ENCODE results near the gene AP2A1. TPM values are rescaled to one million over a fixed set of nuclear protein-coding genes. Genes with fewer than 3 reads are reported as not detected.
"Not testable (repeated sequence)": the region's sequence is repeated elsewhere in the genome, so short reads cannot be mapped to it uniquely, and the experiment has no call there.

Gene AP2A1
- total and polyA plus RNA-seq, 4 experiments from 2014 or later = 2.6 to 56.2 (median 32.5) TPM

DNA sequence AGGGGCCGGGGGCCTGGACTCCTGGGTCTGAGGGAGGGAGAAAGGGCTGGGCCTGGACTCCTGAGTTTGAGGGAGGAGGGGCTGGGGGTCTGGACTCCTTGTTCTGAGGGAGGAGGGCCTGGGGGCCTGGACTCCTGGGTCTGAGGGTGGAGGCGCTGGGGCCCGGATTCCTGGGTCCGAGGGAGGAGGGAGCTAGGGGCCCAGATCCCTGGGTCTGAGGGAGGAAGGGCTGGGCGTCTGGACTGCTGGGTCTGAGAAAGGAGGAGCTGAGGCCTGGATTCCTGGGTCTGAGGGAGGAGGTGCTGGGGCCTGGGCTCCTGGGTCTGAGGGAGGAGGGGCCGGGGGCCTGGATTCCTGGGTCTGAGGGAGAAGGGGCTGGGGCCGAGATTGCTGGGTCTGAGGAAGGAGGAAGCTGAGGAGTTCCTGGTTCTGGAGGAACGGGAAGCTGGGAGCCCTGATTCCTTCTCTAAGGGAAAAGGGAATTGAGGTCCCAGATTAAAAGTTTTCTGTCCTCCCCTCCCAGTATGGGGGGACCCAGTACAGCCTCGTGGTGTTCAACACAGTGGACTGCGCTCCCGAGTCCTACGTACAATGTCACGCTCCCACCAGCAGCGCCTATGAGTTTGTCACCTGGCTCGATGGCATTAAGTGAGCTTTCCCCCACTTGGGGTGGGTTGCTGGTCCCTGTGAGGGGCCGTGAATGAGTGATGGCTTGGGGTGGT, 52.0 kb downstream of the AP2A1 start:
- peaks cover 0 to 5% (median 0%) of the 10 kb centered on the region in 8 donors for H3K9me3 Mint-ChIP-seq
- H3K27me3 ChIP-seq (ENCODE audit: insufficient read depth, low read length) = no peaks in the 10 kb centered on the region
- no peaks in the 10 kb centered on the region for H3K9me3 ChIP-seq (ENCODE audit: control insufficient read depth in 1 of 2, low read length in 2 of 2)
- peaks cover 5 to 26% of the 10 kb centered on the region in 2 donors for H3K36me3 Mint-ChIP-seq
- peak overlapping the region; percentile 95 for H3K27ac ChIP-seq (ENCODE audit: low read depth, low read length)
- H3K27ac Mint-ChIP-seq = peak overlapping the region; percentile 98 to 100 (median 100)
- H3K4me1 ChIP-seq (ENCODE audit: insufficient read depth, low read length) = peaks cover 29% of the 10 kb centered on the region
- H3K4me1 Mint-ChIP-seq = peaks cover 18 to 50% (median 35%) of the 10 kb centered on the region in 4 donors
- no peak for DNase-seq
- H3K4me3 ChIP-seq (ENCODE audit: low read length in 2 of 2) = peak overlapping the region; percentile 64 to 88
- H3K27me3 Mint-ChIP-seq = no peaks in the 10 kb centered on the region
- peaks cover 15% of the 10 kb centered on the region for H3K36me3 ChIP-seq (ENCODE audit: insufficient read depth, low read length)
- H3K4me3 Mint-ChIP-seq = peak overlapping the region; percentile 89 to 99 (median 99)
- POLR2A ChIA-PET (ENCODE audit: partially characterized antibody) = interaction anchor here (0.7 to 4.3 kb wide), 10 partner anchors 9 to 101 kb away, joined by 3 to 46 read pairs (median 9); partner anchors contain the start of genes AKT1S1, AP2A1, PTOV1 and TBC1D17
- CTCF ChIA-PET (ENCODE audit: partially characterized antibody) = interaction anchor here (0.8 to 1.0 kb wide), 3 partner anchors 28 to 102 kb away, joined by 3 to 4 read pairs (median 3); partner anchors contain the start of gene PTOV1
- intact Hi-C loops (cut with micrococcal nuclease) = loop anchor here (1.0 to 5.0 kb wide), 4 partner anchors 31 to 208 kb away; partner anchors contain the start of genes ATF5, NUP62, PNKP and VRK3

DNA sequence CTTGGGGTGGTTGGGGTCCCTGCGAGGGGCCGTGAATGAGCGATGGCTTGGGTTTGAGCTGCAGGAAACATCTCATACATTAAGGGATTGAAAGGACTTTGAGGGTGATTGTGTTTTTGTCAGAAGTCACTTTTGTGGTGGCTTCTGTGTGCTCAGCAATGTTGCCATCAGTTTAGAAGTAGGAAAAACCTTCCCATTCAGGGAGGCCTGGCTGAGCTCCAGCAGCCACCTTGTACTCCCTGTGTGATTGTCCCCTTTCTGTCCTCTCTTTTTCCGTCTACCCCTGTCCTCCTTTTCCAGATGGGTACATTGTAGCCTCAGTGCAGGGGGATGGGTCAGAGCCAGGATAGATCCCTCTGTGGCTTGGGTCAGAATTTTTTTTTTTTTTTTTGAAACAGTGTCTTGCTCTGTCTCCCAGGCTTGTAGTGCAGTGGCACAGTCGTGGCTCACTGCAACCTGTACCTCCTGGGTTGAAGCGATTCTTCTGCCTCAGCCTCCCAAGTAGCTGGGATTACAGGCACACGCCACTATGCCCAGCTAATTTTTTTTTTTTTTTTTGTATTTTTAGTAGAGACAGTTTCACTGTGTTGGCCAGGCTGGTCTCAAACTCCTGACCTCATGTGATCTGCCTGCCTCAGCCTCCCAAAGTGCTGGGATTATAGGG, 52.8 kb downstream of the AP2A1 start:
- peak overlapping the region in 6 of 7 donors; percentile 84 to 100 (median 99) for H3K27ac Mint-ChIP-seq
- ChIA-PET CTCF (ENCODE audit: partially characterized antibody) (interaction anchor here (0.6 to 1.0 kb wide), 4 partner anchors 27 to 102 kb away, joined by 3 to 4 read pairs (median 3); partner anchors contain the start of gene PTOV1), POLR2A (ENCODE audit: partially characterized antibody) (interaction anchor here (1.6 to 4.3 kb wide), 4 partner anchors 10 to 71 kb away, joined by 5 to 46 read pairs (median 26); partner anchors contain the start of genes AKT1S1, PTOV1 and TBC1D17)
- H3K36me3 Mint-ChIP-seq = peaks cover 5 to 30% of the 10 kb centered on the region in 2 donors
- H3K9me3 Mint-ChIP-seq; H3K9me3 ChIP-seq (ENCODE audit: control insufficient read depth in 1 of 2, low read length in 2 of 2); DNase-seq; H3K27ac ChIP-seq (ENCODE audit: low read depth, low read length); H3K27me3 Mint-ChIP-seq; H3K27me3 ChIP-seq (ENCODE audit: insufficient read depth, low read length): not testable (repeated sequence)
- peak overlapping the region; percentile 89 to 99 (median 99) for H3K4me3 Mint-ChIP-seq
- intact Hi-C loops (cut with micrococcal nuclease) = loop anchor here (2.0 to 5.0 kb wide), 2 partner anchors 109 to 208 kb away; partner anchors contain the start of genes ATF5, NUP62, VRK3 and ZNF473
- peaks cover 17 to 42% (median 29%) of the 10 kb centered on the region in 4 donors for H3K4me1 Mint-ChIP-seq
- peak overlapping the region in 1 of 2 donors; percentile 64 for H3K4me3 ChIP-seq (ENCODE audit: low read length in 2 of 2)
- H3K36me3 ChIP-seq (ENCODE audit: insufficient read depth, low read length) = peaks cover 18% of the 10 kb centered on the region
- peaks cover 26% of the 10 kb centered on the region for H3K4me1 ChIP-seq (ENCODE audit: insufficient read depth, low read length)

DNA sequence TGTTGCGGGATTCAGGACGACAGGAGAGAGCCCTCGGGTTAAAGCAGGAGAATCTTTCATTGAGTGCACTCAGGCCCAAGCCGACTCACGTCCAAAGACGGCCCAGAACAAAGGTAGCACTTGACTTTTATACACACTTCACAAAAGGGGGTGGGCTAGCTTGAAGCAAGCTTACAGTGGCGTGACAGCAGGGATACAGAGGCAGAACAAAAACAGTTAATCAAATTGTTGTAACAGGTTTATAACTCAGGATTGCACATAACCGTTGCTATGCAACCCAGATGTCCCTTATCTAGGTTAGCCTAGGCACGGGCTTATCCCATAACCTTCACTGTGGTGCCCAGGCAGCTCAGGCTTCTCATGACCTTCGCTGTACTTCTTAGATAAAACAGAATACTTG, 53.3 kb downstream of the AP2A1 start:
- Histone ChIP-seq H3K36me3 (ENCODE audit: insufficient read depth, low read length) (peaks cover 18% of the 10 kb centered on the region), H3K27me3 (ENCODE audit: insufficient read depth, low read length) (no peaks in the 10 kb centered on the region), H3K4me1 (ENCODE audit: insufficient read depth, low read length) (peaks cover 26% of the 10 kb centered on the region), H3K4me3 (ENCODE audit: low read length in 2 of 2) (no peak overlapping the region), H3K9me3 (ENCODE audit: control insufficient read depth in 1 of 2, low read length in 2 of 2) (no peaks in the 10 kb centered on the region), H3K27ac (ENCODE audit: low read depth, low read length) (no peak overlapping the region)
- Mint-ChIP-seq H3K4me1 (peaks cover 17 to 39% (median 27%) of the 10 kb centered on the region in 4 donors), H3K9me3 (peaks cover 0 to 5% (median 0%) of the 10 kb centered on the region in 8 donors), H3K36me3 (peaks cover 5 to 30% of the 10 kb centered on the region in 2 donors), H3K4me3 (peak overlapping the region in 5 of 8 donors; percentile 49 to 99 (median 53)), H3K27me3 (no peaks in the 10 kb centered on the region), H3K27ac (peak overlapping the region in 3 of 7 donors; percentile 46 to 98 (median 72))
- ChIA-PET CTCF (ENCODE audit: partially characterized antibody) (no interaction called here), POLR2A (ENCODE audit: partially characterized antibody) (interaction anchor here (3.4 to 4.3 kb wide), 2 partner anchors 31 to 56 kb away, joined by 36 to 46 read pairs; partner anchors contain the start of genes AKT1S1, PTOV1 and TBC1D17)
- no peak for DNase-seq
- intact Hi-C loops (cut with micrococcal nuclease) = no loop called here

DNA sequence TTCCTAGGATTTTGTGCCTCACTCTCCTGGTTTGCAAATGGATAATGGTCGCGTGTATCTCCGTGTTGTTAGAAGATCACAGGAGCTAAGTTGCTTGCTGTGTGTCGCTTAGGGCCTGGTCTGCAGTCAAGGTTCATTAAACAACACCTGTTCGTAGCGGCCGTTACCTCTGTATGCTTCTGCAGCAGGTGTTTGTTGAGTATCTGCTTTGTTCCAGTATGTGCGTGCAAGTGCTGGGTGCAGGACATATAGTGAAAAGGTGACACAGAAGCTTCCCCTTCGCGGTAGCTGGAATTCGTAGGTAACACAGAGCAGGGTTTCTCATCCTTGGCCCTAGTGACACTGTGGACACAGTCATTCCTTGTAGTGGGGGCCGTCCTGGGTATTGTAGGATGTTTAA, 56.7 kb downstream of the AP2A1 start:
- H3K36me3 ChIP-seq (ENCODE audit: insufficient read depth, low read length) = peaks cover 18% of the 10 kb centered on the region
- no peak for DNase-seq
- Mint-ChIP-seq H3K27me3 (no peaks in the 10 kb centered on the region), H3K4me1 (peaks cover 14 to 42% (median 20%) of the 10 kb centered on the region in 4 donors), H3K4me3 (no peak overlapping the region), H3K9me3 (no peaks in the 10 kb centered on the region), H3K36me3 (peaks cover 8 to 32% of the 10 kb centered on the region in 2 donors), H3K27ac (peak overlapping the region in 1 of 7 donors; percentile 58)
- no peak overlapping the region for H3K4me3 ChIP-seq (ENCODE audit: low read length in 2 of 2)
- no peaks in the 10 kb centered on the region for H3K9me3 ChIP-seq (ENCODE audit: control insufficient read depth in 1 of 2, low read length in 2 of 2)
- intact Hi-C loops (cut with micrococcal nuclease) = no loop called here
- POLR2A ChIA-PET (ENCODE audit: partially characterized antibody) = interaction anchor here (1.2 kb wide), 1 partner anchor 27 kb away, joined by 3 read pairs; the partner anchor contains the start of gene PTOV1
- H3K27me3 ChIP-seq (ENCODE audit: insufficient read depth, low read length) = no peaks in the 10 kb centered on the region
- no peak overlapping the region for H3K27ac ChIP-seq (ENCODE audit: low read depth, low read length)
- peaks cover 15% of the 10 kb centered on the region for H3K4me1 ChIP-seq (ENCODE audit: insufficient read depth, low read length)
- CTCF ChIA-PET (ENCODE audit: partially characterized antibody) = no interaction called here

DNA sequence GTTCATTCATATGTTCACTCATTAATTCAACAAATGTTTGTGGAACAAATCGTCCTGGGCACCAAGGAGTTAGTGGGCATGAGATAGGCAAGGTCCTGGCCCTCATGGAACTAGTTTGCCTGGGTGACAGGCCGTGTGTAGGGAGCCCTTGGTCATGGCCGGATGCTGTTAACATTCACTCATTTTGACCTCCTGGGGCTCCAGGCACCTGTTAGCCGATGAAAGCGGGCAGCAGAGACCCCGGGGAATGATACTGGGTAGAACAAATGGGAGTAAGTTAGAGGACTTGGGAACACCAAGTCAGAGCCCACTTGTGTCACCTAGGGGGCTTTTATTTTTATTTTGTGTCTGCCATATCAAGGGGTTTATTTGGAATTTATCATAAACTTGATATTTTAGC, 57.9 kb downstream of the AP2A1 start:
- Histone ChIP-seq H3K36me3 (ENCODE audit: insufficient read depth, low read length) (peaks cover 18% of the 10 kb centered on the region), H3K27ac (ENCODE audit: low read depth, low read length) (no peak overlapping the region), H3K9me3 (ENCODE audit: control insufficient read depth in 1 of 2, low read length in 2 of 2) (no peaks in the 10 kb centered on the region), H3K27me3 (ENCODE audit: insufficient read depth, low read length) (no peaks in the 10 kb centered on the region), H3K4me1 (ENCODE audit: insufficient read depth, low read length) (peaks cover 4% of the 10 kb centered on the region), H3K4me3 (ENCODE audit: low read length in 2 of 2) (no peak overlapping the region)
- no peak for DNase-seq
- ChIA-PET POLR2A (ENCODE audit: partially characterized antibody) (no interaction called here), CTCF (ENCODE audit: partially characterized antibody) (no interaction called here)
- Mint-ChIP-seq H3K27ac (no peak overlapping the region), H3K27me3 (no peaks in the 10 kb centered on the region), H3K4me1 (peaks cover 8 to 30% (median 12%) of the 10 kb centered on the region in 4 donors), H3K4me3 (no peak overlapping the region), H3K36me3 (peaks cover 8 to 33% of the 10 kb centered on the region in 2 donors), H3K9me3 (no peaks in the 10 kb centered on the region)
- intact Hi-C loops (cut with micrococcal nuclease) = no loop called here

DNA sequence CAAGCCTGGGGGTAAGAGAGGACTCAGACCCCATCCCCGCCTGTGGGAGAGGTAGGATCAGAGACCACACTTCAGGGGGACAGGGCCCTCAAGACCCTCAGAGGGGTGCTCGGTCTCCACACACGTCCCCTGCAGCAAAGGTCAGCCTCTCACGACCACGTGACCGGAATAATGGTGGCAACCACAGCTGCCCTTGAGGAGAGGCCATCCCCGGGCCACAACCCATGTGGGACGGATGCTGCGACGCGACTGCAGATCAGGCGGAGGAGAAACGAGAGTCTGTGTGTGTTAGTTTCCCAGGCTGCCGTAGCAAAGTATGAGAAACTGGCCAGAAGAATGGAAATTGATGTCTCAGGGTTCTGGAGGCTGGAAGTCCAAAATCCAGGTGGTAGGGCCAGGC, 60.2 kb downstream of the AP2A1 start:
- POLR2A ChIA-PET (ENCODE audit: partially characterized antibody) = no interaction called here
- H3K27ac Mint-ChIP-seq = no peak overlapping the region

More for the DNA sequence above, 60.2 kb downstream of the AP2A1 start:
- no peaks in the 10 kb centered on the region for H3K4me1 ChIP-seq (ENCODE audit: insufficient read depth, low read length)
- no peaks in the 10 kb centered on the region for H3K9me3 ChIP-seq (ENCODE audit: control insufficient read depth in 1 of 2, low read length in 2 of 2)
- H3K4me3 Mint-ChIP-seq = no peak overlapping the region
- H3K36me3 Mint-ChIP-seq = peaks cover 8 to 29% of the 10 kb centered on the region in 2 donors
- CTCF ChIA-PET (ENCODE audit: partially characterized antibody) = no interaction called here
- H3K36me3 ChIP-seq (ENCODE audit: insufficient read depth, low read length) = peaks cover 33% of the 10 kb centered on the region
- no peaks in the 10 kb centered on the region for H3K9me3 Mint-ChIP-seq
- H3K27ac ChIP-seq (ENCODE audit: low read depth, low read length) = no peak overlapping the region
- DNase-seq = no peak
- H3K27me3 Mint-ChIP-seq = no peaks in the 10 kb centered on the region
- no peak overlapping the region for H3K4me3 ChIP-seq (ENCODE audit: low read length in 2 of 2)
- no peaks in the 10 kb centered on the region for H3K27me3 ChIP-seq (ENCODE audit: insufficient read depth, low read length)
- intact Hi-C loops (cut with micrococcal nuclease) = no loop called here
- peaks cover 0 to 19% (median 7%) of the 10 kb centered on the region in 4 donors for H3K4me1 Mint-ChIP-seq

Data from CD4-positive, alpha-beta memory T cell (primary cell).